Keratinocyte (primary cell): Measurements from ENCODE around the gene PBX4. TPM values are rescaled to one million over a fixed set of nuclear protein-coding genes. Genes with fewer than 3 reads are reported as not detected.

Experiments
- DNase-seq: peaks from one replicate; pipeline ENCODE4 v3.0.0-alpha.2; 2011; ENCODE audit warnings: low read depth, missing footprints, low spot score
- FAIRE-seq: peaks from 2 replicates; lab custom pipeline; 2011; peaks lifted over from hg19 to GRCh38; lab: Jason Lieb, UNC
- H2AFZ ChIP-seq: 2 replicates; pipeline ENCODE4 v1.6.0; 2012; ENCODE audit warnings: low read length, control low read depth, inconsistent platforms; ENCODE audit not compliant: control insufficient read depth
- H3K27ac ChIP-seq: 2 replicates; pipeline ENCODE4 v1.5.1; 2011; ENCODE audit warnings: low read length; ENCODE audit not compliant: control insufficient read depth, insufficient read depth
- H3K27me3 ChIP-seq: 3 replicates; pipeline ENCODE4 v1.6.0; 2011; ENCODE audit warnings: low read length; ENCODE audit not compliant: control insufficient read depth, insufficient read depth; ENCODE audit errors: extremely low read depth
- H3K36me3 ChIP-seq, 2 experiments: 2 replicates in 1 of 2; 3 replicates in 1 of 2; pipeline ENCODE4 v1.5.1; 2011; ENCODE audit warnings: low read length in 2 of 2, mild to moderate bottlenecking in 1 of 2; ENCODE audit not compliant: control insufficient read depth in 2 of 2, insufficient read depth in 2 of 2; ENCODE audit errors: extremely low read depth in 1 of 2
- H3K4me1 ChIP-seq: 3 replicates; pipeline ENCODE4 v1.5.1; 2011; ENCODE audit warnings: low read length; ENCODE audit not compliant: control insufficient read depth, insufficient read depth; ENCODE audit errors: extremely low read depth
- H3K4me2 ChIP-seq: 3 replicates; pipeline ENCODE4 v1.6.0; 2011; ENCODE audit warnings: low read depth, low read length; ENCODE audit not compliant: control insufficient read depth, insufficient read depth; ENCODE audit errors: extremely low read depth
- H3K4me3 ChIP-seq, 3 experiments: fragments of 200-600 bp in 1 of 3; sonication (generic) in 1 of 3; 2 replicates in 2 of 3; 3 replicates in 1 of 3; pipeline ENCODE4 v1.5.1; 2011 to 2016; ENCODE audit warnings: low read length in 3 of 3, mild to moderate bottlenecking in 3 of 3, control low read depth in 2 of 3, inconsistent platforms in 1 of 3, low read depth in 1 of 3, mixed read lengths in 1 of 3, mixed run types in 1 of 3, moderate library complexity in 1 of 3; ENCODE audit not compliant: control insufficient read depth in 2 of 3, insufficient read depth in 2 of 3; ENCODE audit errors: extremely low read depth in 1 of 3
- H3K79me2 ChIP-seq: 2 replicates; pipeline ENCODE4 v1.6.0; 2012; ENCODE audit warnings: low read length; ENCODE audit not compliant: control insufficient read depth, insufficient read depth
- H3K9ac ChIP-seq: 3 replicates; pipeline ENCODE4 v1.6.0; 2011; ENCODE audit warnings: low read length; ENCODE audit not compliant: control insufficient read depth, insufficient read depth; ENCODE audit errors: extremely low read depth
- H3K9me1 ChIP-seq: 3 replicates; pipeline ENCODE4 v1.6.0; 2011; ENCODE audit warnings: low read length; ENCODE audit not compliant: control insufficient read depth, insufficient read depth; ENCODE audit errors: extremely low read depth
- H3K9me3 ChIP-seq: 2 replicates; pipeline ENCODE4 v1.5.1; 2012; ENCODE audit warnings: low read depth, low read length; ENCODE audit not compliant: control insufficient read depth
- H4K20me1 ChIP-seq: 3 replicates; pipeline ENCODE4 v1.6.0; 2011; ENCODE audit warnings: low read length; ENCODE audit not compliant: control insufficient read depth, insufficient read depth; ENCODE audit errors: extremely low read depth
- EZH2 ChIP-seq: IDR thresholded peaks from one replicate; pipeline ENCODE4 v1.6.1; 2012; ENCODE audit warnings: inconsistent platforms, mild to moderate bottlenecking, low read length, moderate library complexity
- dilution Hi-C: fragments of 300-500 bp; cut with MboI; formaldehyde crosslinking; loops from one replicate; pipeline ENCODE4 v1.7.0; 2020; ENCODE audit warnings: low sequenced_read_pairs; ENCODE audit not compliant: extremely low pct_ligation_motif_present
- polyA plus RNA-seq, 5 experiments: library from polyadenylated mRNA; depleted of rRNA in 3 of 5; stranded (reverse) in 3 of 5; stranded (forward) in 1 of 5; unstranded in 1 of 5; fragments of >200 nt; gene quantifications; 1 replicate in 1 of 5; 2 replicates in 3 of 5; 3 replicates in 1 of 5; pipeline versions ENCODE4 v1.2.1 to v1.2.3, GENCODE V29; 2011 to 2012; ENCODE audit warnings: missing spikeins in 2 of 5, low read depth in 1 of 5, low replicate concordance in 1 of 5
- TF ChIP-seq, protein P1 (sequence below), 3 experiments: IDR thresholded peaks in 1 of 3; conservative IDR thresholded peaks in 1 of 3; optimal IDR thresholded peaks in 1 of 3; 2 replicates in 2 of 3; 3 replicates in 1 of 3; pipeline versions ENCODE3 to v1.5.1; 2011; ENCODE audit warnings: low read length in 3 of 3, mild to moderate bottlenecking in 3 of 3, moderate library complexity in 2 of 3, control low read depth in 1 of 3, inconsistent platforms in 1 of 3; ENCODE audit not compliant: insufficient read depth in 2 of 3; ENCODE audit errors: extremely low read depth in 1 of 3

Gene PBX4
- polyA plus RNA-seq, 1 donor (not counting 4 experiments of a cell fraction or from before 2014, with no cell fraction given), result 1.7 TPM

DNA sequence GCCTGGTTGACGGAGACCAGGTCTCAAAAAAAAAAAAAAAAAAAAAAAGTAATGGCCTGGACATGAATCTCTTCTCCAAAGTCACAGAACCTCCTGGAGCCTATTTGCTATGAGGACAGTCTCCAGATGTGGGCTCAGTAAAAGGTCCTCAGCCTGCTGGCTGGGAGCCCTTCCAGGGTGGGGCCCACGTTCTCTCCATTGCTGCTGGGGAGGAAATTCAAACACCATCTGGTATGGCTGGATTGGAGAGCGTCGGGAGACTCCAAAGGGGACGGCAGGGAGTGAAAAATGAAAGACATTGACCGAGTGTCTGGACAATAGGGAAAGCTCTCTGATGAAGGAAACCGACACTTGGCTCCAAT is 1.3 kb upstream of the PBX4 start:
- no peak overlapping the region for H2AFZ ChIP-seq
- no peaks in the 10 kb centered on the region for H3K9me3 ChIP-seq
- no peak overlapping the region for H3K4me2 ChIP-seq
- no peak overlapping the region for H3K27ac ChIP-seq
- FAIRE-seq (no peak), DNase-seq (no peak)
- dilution Hi-C loops, result no loop called here
- H3K36me3 ChIP-seq, result peaks cover 0 to 1% of the 10 kb centered on the region in 2 experiments
- H3K4me3 ChIP-seq, result no peak overlapping the region
- H3K79me2 ChIP-seq, result no peaks in the 10 kb centered on the region
- H3K9me1 ChIP-seq, result no peaks in the 10 kb centered on the region
- no peaks in the 10 kb centered on the region for H4K20me1 ChIP-seq
- H3K4me1 ChIP-seq, result no peaks in the 10 kb centered on the region
- TF ChIP-seq, protein P1, sequence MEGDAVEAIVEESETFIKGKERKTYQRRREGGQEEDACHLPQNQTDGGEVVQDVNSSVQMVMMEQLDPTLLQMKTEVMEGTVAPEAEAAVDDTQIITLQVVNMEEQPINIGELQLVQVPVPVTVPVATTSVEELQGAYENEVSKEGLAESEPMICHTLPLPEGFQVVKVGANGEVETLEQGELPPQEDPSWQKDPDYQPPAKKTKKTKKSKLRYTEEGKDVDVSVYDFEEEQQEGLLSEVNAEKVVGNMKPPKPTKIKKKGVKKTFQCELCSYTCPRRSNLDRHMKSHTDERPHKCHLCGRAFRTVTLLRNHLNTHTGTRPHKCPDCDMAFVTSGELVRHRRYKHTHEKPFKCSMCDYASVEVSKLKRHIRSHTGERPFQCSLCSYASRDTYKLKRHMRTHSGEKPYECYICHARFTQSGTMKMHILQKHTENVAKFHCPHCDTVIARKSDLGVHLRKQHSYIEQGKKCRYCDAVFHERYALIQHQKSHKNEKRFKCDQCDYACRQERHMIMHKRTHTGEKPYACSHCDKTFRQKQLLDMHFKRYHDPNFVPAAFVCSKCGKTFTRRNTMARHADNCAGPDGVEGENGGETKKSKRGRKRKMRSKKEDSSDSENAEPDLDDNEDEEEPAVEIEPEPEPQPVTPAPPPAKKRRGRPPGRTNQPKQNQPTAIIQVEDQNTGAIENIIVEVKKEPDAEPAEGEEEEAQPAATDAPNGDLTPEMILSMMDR (optimal IDR thresholded peaks at IDR 0.05 in 1 of 3, IDR thresholded peaks at IDR 0.05 in 1 of 3, conservative IDR thresholded peaks at IDR 0.05 in 1 of 3; ENCODE audit: extremely low read depth in 1 of 3, insufficient read depth in 2 of 3, low read length in 3 of 3), result no peak
- no peak for TF ChIP-seq EZH2
- no peaks in the 10 kb centered on the region for H3K27me3 ChIP-seq
- H3K9ac ChIP-seq, result no peak overlapping the region

DNA sequence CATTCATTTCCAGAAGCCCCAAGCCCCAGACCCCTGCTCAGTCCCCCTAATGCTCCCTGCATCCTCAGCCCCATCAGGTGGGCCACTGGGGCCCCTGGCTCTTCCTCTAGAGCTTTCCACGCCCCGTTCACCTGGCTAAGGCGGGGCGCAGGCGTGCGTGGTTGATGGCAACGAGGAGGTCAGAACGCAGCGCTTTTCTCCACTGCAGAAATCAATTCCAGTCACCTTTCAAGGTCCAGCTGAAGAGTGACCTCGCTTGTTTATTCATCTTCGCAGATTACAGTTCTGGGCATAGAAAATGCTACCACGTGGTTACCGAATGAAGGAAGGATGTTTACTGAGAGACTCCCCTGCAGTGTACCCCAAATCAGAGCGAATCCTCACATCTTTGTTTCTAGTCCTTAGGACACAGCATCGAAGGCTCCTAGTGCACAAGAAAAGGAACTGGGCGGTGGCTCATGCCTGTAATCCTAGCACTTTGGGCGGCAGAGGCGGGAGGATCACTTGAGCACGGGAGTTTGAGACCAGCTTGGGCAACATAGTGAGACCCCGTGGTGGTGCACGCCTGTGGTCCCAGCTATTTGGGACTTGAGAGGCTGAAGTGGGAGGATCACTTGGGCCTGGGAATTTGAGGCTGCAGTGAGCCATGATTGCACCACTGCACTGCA is 828 bp upstream of the PBX4 start:
- Histone ChIP-seq H2AFZ (no peak overlapping the region), H3K4me3 (no peak overlapping the region), H3K27ac (no peak overlapping the region), H3K79me2 (no peaks in the 10 kb centered on the region), H3K9me3 (no peaks in the 10 kb centered on the region), H3K27me3 (no peaks in the 10 kb centered on the region), H3K4me2 (peak overlapping the region; percentile 54), H3K9ac (no peak overlapping the region), H3K36me3 (peaks cover 0 to 1% of the 10 kb centered on the region in 2 experiments), H3K4me1 (no peaks in the 10 kb centered on the region), H3K9me1 (no peaks in the 10 kb centered on the region), H4K20me1 (no peaks in the 10 kb centered on the region)
- no peak for FAIRE-seq
- dilution Hi-C loops, result no loop called here
- TF ChIP-seq EZH2, result no peak
- TF ChIP-seq, protein P1 (optimal IDR thresholded peaks at IDR 0.05 in 1 of 3, IDR thresholded peaks at IDR 0.05 in 1 of 3, conservative IDR thresholded peaks at IDR 0.05 in 1 of 3; ENCODE audit: extremely low read depth in 1 of 3, insufficient read depth in 2 of 3, low read length in 3 of 3), result no peak
- no peak for DNase-seq
